Stimulated activated CD4-positive, alpha-beta T cell treated with anti-CD3 and anti-CD28 coated beads, Interleukin-15, amount 100 ng/mL, for 1 hour (primary cell): ENCODE data around the gene SV2B.

Experiments
- DNase-seq, 2 donors: peaks; one replicate each; pipeline ENCODE4 v3.0.0-alpha.2; 2020; ENCODE audit warnings: low read depth in 1 of 2, low spot score in 1 of 2

The SV2B gene

GRCh38 chr15:91227117-91227516 lies 127.1 kb downstream of the SV2B start:
- DNase-seq: no peak

- DNase-seq: no peak
These were observed 127.7 kb downstream of the SV2B start for GRCh38 chr15:91227766-91228165.

- DNase-seq: no peak
These were observed 128.3 kb downstream of the SV2B start for GRCh38 chr15:91228383-91228782.

GRCh38 chr15:91228890-91229289 lies 128.8 kb downstream of the SV2B start:
- DNase-seq: no peak

GRCh38 chr15:91231703-91232102 lies 131.6 kb downstream of the SV2B start:
- DNase-seq: no peak

- no peak for DNase-seq
These were observed 134.7 kb downstream of the SV2B start for GRCh38 chr15:91234759-91235158.

- no peak for DNase-seq
These were observed 135.3 kb downstream of the SV2B start for GRCh38 chr15:91235376-91235775.

GRCh38 chr15:91237445-91237844 lies 137.4 kb downstream of the SV2B start:
- DNase-seq: no peak

- DNase-seq: no peak
These were observed 138.8 kb downstream of the SV2B start for GRCh38 chr15:91238644-91239425.

GRCh38 chr15:91243826-91244225 lies 143.8 kb downstream of the SV2B start:
- DNase-seq: no peak

GRCh38 chr15:91244919-91245318 lies 144.9 kb downstream of the SV2B start:
- DNase-seq: no peak

- DNase-seq: no peak
These were observed 146.9 kb downstream of the SV2B start for GRCh38 chr15:91246998-91247397.

GRCh38 chr15:91249591-91249990 lies 149.5 kb downstream of the SV2B start:
- DNase-seq: no peak

- no peak for DNase-seq
These were observed 152.3 kb downstream of the SV2B start for GRCh38 chr15:91252322-91252721.

- DNase-seq: no peak
These were observed 152.7 kb downstream of the SV2B start for GRCh38 chr15:91252756-91253155.

GRCh38 chr15:91253605-91254004 lies 153.5 kb downstream of the SV2B start:
- DNase-seq: no peak

- DNase-seq: no peak
These were observed 154.7 kb downstream of the SV2B start for GRCh38 chr15:91254766-91255165.

- DNase-seq: no peak
These were observed 155.7 kb downstream of the SV2B start for GRCh38 chr15:91255670-91256192.

- DNase-seq: no peak
These were observed 157.8 kb downstream of the SV2B start for GRCh38 chr15:91257746-91258414.

- no peak for DNase-seq
These were observed 158.3 kb downstream of the SV2B start for GRCh38 chr15:91258415-91258759.

- DNase-seq: no peak
These were observed 159.0 kb downstream of the SV2B start for GRCh38 chr15:91259077-91259476.

- no peak for DNase-seq
These were observed 161.3 kb downstream of the SV2B start for GRCh38 chr15:91261345-91261744.
